HepG2 (cell line): ENCODE data around the gene KCNQ2. TPM values are rescaled to one million over a fixed set of nuclear protein-coding genes. Genes with fewer than 3 reads are reported as not detected.

Experiments used
- HES4 ChIP-seq: sonication (generic); formaldehyde crosslinking; IDR thresholded peaks from 2 replicates; pipeline ENCODE4 v1.9.0; 2021; ENCODE audit warnings: mild to moderate bottlenecking, missing genetic modification reagents, borderline replicate concordance
- NFAT5 ChIP-seq: sonication (generic); formaldehyde crosslinking; IDR thresholded peaks from 2 replicates; pipeline ENCODE4 v1.4.0; 2020; ENCODE audit warnings: missing genetic modification reagents
- RFXAP ChIP-seq: sonication (generic); formaldehyde crosslinking; IDR thresholded peaks from 2 replicates; pipeline ENCODE4 v1.4.0; 2020; ENCODE audit warnings: missing genetic modification reagents, borderline replicate concordance
- ZBTB2 ChIP-seq: sonication (generic); formaldehyde crosslinking; IDR thresholded peaks from 2 replicates; pipeline ENCODE4 v1.8.0; 2022; ENCODE audit warnings: low read depth, missing genetic modification reagents
- ZNF644 ChIP-seq: IDR thresholded peaks from 2 replicates; pipeline ENCODE4 v1.6.1; 2016; ENCODE audit warnings: low read depth
- polyA plus RNA-seq, 8 experiments: library from polyadenylated mRNA; depleted of rRNA in 3 of 8; stranded (reverse) in 7 of 8; unstranded in 1 of 8; fragments of >200 nt; fragmentation: Illumina TruSeq in 4 of 8; extraction: Trizol in 4 of 8; gene quantifications; 2 replicates each; pipeline versions ENCODE4 v1.2.1 to v1.2.3, GENCODE V29; 2011 to 2016; ENCODE audit warnings: low read depth in 4 of 8, missing spikeins in 1 of 8, mixed read lengths in 1 of 8; ENCODE audit not compliant: insufficient read depth in 1 of 8
- total RNA-seq, 5 experiments: library from RNA; depleted of rRNA; stranded (reverse); fragments of >200 nt; fragmentation: Illumina TruSeq; extraction: Trizol; gene quantifications; 2 replicates each; pipeline ENCODE4 v1.2.3, GENCODE V29; 2016; ENCODE audit warnings: low read depth in 1 of 5
- TF ChIP-seq, protein P1 (sequence below): sonication (generic); formaldehyde crosslinking; IDR thresholded peaks from 2 replicates; pipeline ENCODE4 v1.5.1; 2020; ENCODE audit warnings: missing genetic modification reagents, mild to moderate bottlenecking, borderline replicate concordance
- TF ChIP-seq, protein P2 (sequence below): IDR thresholded peaks from 2 replicates; pipeline ENCODE4 v1.6.1; 2016; ENCODE audit warnings: missing compliant biosample characterization, missing genetic modification reagents, borderline replicate concordance
- TF ChIP-seq, protein P3 (sequence below): sonication (generic); formaldehyde crosslinking; IDR thresholded peaks from 2 replicates; pipeline ENCODE4 v1.4.0; 2020; ENCODE audit warnings: missing genetic modification reagents, borderline replicate concordance
- TF ChIP-seq, protein P4 (sequence below): sonication (generic); formaldehyde crosslinking; IDR thresholded peaks from 2 replicates; pipeline ENCODE4 v1.5.1; 2020; ENCODE audit warnings: missing genetic modification reagents, mild to moderate bottlenecking, borderline replicate concordance

KCNQ2 gene
- total and polyA plus RNA-seq, 2 of the 13 experiments (the other 11 are each of a cell fraction or from before 2014, with no cell fraction given) = not detected

DNA sequence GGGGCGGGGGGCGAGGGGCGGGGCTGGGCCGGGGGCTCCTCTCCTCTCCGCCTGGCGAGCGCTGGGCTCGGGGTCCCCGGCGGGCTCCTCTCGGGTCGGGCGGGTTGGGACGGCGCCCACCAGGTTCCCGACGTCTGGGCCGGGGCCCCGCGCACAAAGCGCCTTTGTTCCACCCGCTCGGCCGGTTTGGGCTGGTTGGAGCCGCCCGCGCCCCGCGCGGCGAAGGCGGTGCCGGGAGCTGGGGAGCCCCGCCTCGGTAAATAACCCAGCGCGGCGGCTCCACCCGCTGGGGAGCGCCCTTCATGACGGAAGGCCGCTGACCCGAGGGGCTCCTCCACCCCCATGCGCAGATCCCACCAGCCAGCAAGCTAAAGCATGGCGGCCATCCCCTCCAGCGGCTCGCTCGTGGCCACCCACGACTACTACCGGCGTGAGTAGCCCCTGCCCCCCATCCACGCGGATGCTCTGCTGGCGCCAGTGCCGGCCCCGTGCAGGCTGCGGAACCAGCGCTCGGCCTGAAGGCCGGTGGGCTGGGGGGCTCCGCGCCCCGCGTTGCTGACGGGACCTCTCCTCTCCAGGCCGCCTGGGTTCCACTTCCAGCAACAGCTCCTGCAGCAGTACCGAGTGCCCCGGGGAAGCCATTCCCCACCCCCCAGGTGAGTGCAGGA, 48.6 kb upstream of the KCNQ2 start (continued):
- TF ChIP-seq NFAT5 (CRISPR knock-in tag) = no peak
- TF ChIP-seq, protein P1, sequence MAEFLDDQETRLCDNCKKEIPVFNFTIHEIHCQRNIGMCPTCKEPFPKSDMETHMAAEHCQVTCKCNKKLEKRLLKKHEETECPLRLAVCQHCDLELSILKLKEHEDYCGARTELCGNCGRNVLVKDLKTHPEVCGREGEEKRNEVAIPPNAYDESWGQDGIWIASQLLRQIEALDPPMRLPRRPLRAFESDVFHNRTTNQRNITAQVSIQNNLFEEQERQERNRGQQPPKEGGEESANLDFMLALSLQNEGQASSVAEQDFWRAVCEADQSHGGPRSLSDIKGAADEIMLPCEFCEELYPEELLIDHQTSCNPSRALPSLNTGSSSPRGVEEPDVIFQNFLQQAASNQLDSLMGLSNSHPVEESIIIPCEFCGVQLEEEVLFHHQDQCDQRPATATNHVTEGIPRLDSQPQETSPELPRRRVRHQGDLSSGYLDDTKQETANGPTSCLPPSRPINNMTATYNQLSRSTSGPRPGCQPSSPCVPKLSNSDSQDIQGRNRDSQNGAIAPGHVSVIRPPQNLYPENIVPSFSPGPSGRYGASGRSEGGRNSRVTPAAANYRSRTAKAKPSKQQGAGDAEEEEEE (CRISPR knock-in tag) = no peak
- TF ChIP-seq ZBTB2 (CRISPR knock-in tag) = no peak
- TF ChIP-seq HES4 = peak; percentile 7; the same call in 1 of the 2 replicates
- no peak for TF ChIP-seq ZNF644
- TF ChIP-seq, protein P2, sequence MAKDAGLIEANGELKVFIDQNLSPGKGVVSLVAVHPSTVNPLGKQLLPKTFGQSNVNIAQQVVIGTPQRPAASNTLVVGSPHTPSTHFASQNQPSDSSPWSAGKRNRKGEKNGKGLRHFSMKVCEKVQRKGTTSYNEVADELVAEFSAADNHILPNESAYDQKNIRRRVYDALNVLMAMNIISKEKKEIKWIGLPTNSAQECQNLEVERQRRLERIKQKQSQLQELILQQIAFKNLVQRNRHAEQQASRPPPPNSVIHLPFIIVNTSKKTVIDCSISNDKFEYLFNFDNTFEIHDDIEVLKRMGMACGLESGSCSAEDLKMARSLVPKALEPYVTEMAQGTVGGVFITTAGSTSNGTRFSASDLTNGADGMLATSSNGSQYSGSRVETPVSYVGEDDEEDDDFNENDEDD (CRISPR knock-in tag) = no peak
- TF ChIP-seq, protein P3, sequence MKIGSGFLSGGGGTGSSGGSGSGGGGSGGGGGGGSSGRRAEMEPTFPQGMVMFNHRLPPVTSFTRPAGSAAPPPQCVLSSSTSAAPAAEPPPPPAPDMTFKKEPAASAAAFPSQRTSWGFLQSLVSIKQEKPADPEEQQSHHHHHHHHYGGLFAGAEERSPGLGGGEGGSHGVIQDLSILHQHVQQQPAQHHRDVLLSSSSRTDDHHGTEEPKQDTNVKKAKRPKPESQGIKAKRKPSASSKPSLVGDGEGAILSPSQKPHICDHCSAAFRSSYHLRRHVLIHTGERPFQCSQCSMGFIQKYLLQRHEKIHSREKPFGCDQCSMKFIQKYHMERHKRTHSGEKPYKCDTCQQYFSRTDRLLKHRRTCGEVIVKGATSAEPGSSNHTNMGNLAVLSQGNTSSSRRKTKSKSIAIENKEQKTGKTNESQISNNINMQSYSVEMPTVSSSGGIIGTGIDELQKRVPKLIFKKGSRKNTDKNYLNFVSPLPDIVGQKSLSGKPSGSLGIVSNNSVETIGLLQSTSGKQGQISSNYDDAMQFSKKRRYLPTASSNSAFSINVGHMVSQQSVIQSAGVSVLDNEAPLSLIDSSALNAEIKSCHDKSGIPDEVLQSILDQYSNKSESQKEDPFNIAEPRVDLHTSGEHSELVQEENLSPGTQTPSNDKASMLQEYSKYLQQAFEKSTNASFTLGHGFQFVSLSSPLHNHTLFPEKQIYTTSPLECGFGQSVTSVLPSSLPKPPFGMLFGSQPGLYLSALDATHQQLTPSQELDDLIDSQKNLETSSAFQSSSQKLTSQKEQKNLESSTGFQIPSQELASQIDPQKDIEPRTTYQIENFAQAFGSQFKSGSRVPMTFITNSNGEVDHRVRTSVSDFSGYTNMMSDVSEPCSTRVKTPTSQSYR (CRISPR knock-in tag) = no peak; the same call in 1 of the 2 replicates
- peak; percentile 14; the same call in 1 of the 2 replicates for TF ChIP-seq RFXAP (CRISPR knock-in tag)
- TF ChIP-seq, protein P4, sequence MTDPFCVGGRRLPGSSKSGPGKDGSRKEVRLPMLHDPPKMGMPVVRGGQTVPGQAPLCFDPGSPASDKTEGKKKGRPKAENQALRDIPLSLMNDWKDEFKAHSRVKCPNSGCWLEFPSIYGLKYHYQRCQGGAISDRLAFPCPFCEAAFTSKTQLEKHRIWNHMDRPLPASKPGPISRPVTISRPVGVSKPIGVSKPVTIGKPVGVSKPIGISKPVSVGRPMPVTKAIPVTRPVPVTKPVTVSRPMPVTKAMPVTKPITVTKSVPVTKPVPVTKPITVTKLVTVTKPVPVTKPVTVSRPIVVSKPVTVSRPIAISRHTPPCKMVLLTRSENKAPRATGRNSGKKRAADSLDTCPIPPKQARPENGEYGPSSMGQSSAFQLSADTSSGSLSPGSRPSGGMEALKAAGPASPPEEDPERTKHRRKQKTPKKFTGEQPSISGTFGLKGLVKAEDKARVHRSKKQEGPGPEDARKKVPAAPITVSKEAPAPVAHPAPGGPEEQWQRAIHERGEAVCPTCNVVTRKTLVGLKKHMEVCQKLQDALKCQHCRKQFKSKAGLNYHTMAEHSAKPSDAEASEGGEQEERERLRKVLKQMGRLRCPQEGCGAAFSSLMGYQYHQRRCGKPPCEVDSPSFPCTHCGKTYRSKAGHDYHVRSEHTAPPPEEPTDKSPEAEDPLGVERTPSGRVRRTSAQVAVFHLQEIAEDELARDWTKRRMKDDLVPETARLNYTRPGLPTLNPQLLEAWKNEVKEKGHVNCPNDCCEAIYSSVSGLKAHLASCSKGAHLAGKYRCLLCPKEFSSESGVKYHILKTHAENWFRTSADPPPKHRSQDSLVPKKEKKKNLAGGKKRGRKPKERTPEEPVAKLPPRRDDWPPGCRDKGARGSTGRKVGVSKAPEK (CRISPR knock-in tag) = no peak
